ENCODE measurements around the gene GRM8. TPM values are rescaled to one million over a fixed set of nuclear protein-coding genes. Genes with fewer than 3 reads are reported as not detected.

Gene GRM8
- total RNA-seq, 1 experiment from 2014 or later: not detected

DNA sequence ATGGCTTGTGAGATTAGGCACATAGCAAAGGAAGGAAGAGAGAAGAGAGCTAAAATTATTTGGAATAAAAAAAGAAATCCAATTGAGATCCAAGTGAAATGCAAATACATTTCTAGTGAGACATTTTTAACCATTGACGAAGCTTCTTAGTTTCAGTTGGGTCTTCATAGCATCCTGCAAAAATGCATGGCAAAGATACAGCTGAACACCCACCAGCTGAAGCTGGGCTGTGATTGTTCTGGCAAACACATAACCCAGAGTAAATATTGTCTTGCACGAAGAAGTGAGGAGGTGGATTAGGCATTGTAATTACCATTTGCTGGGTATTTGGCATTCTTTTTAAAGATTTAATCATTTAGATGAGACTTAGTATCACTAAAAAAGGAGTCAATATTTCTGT is 409.4 kb downstream of the GRM8 start:
- no peak overlapping the region for H3K27ac ChIP-seq (ENCODE audit: low read length)

GRCh38 chr7:126842451-126842850 is 410.3 kb downstream of the GRM8 start:
- H4K20me1 ChIP-seq (ENCODE audit: low read length): no peaks in the 10 kb centered on the region
- CTCF ChIA-PET: no interaction called here
- no peaks in the 10 kb centered on the region for H3K9me2 ChIP-seq (replicated peaks; ENCODE audit: low read length)
- no peak overlapping the region for H3K27ac ChIP-seq (ENCODE audit: low read length)
- no peak overlapping the region for H2AFZ ChIP-seq (ENCODE audit: low read length)
- DNase-seq: no peak
- no peak overlapping the region for H3K4me2 ChIP-seq (ENCODE audit: low read length)
- H3K9me3 ChIP-seq (ENCODE audit: low read length): no peaks in the 10 kb centered on the region
- H3K36me3 ChIP-seq (ENCODE audit: low read depth, low read length): no peaks in the 10 kb centered on the region
- POLR2A ChIA-PET (ENCODE audit: unreplicated experiment): no interaction called here
- ATAC-seq: no peak
- H3K27me3 ChIP-seq (ENCODE audit: low read length): no peaks in the 10 kb centered on the region
- H3K4me3 ChIP-seq (ENCODE audit: low read length): no peak overlapping the region
- no TSS peak for BruUV-seq (replicated peaks)
- intact Hi-C loops (cut with micrococcal nuclease): no loop called here
- no peaks in the 10 kb centered on the region for H3F3A ChIP-seq (ENCODE audit: low read length, unreplicated experiment)
- H3K9ac ChIP-seq (ENCODE audit: low read length): no peak overlapping the region
- TF ChIP-seq EZH2phosphoT487 (IDR thresholded peaks at IDR 0.05; ENCODE audit: borderline replicate concordance, low read length): no peak
- TF ChIP-seq EZH2 (IDR thresholded peaks at IDR 0.05; ENCODE audit: low read length, unreplicated experiment): no peak
- no peak for TF ChIP-seq CTCF (conservative IDR thresholded peaks at IDR 0.05; ENCODE audit: low read depth, low read length)
- H3K4me1 ChIP-seq (ENCODE audit: insufficient read depth, low read length): no peaks in the 10 kb centered on the region
- H3K79me2 ChIP-seq (ENCODE audit: low read length): no peaks in the 10 kb centered on the region

More for the DNA sequence above, 409.4 kb downstream of the GRM8 start:
- no TSS peak for BruUV-seq (replicated peaks)
- Histone ChIP-seq H3F3A (ENCODE audit: low read length, unreplicated experiment) (no peaks in the 10 kb centered on the region), H3K4me1 (ENCODE audit: insufficient read depth, low read length) (no peaks in the 10 kb centered on the region), H3K27me3 (ENCODE audit: low read length) (no peaks in the 10 kb centered on the region), H3K79me2 (ENCODE audit: low read length) (no peaks in the 10 kb centered on the region), H3K9ac (ENCODE audit: low read length) (no peak overlapping the region), H3K9me2 (replicated peaks; ENCODE audit: low read length) (no peaks in the 10 kb centered on the region), H3K36me3 (ENCODE audit: low read depth, low read length) (no peaks in the 10 kb centered on the region), H4K20me1 (ENCODE audit: low read length) (no peaks in the 10 kb centered on the region), H2AFZ (ENCODE audit: low read length) (no peak overlapping the region), H3K4me2 (ENCODE audit: low read length) (no peak overlapping the region), H3K4me3 (ENCODE audit: low read length) (no peak overlapping the region), H3K9me3 (ENCODE audit: low read length) (no peaks in the 10 kb centered on the region)
- ChIA-PET POLR2A (ENCODE audit: unreplicated experiment) (no interaction called here), CTCF (no interaction called here)
- DNase-seq (no peak), ATAC-seq (no peak)
- intact Hi-C loops (cut with micrococcal nuclease): no loop called here
- no peak for TF ChIP-seq EZH2 (IDR thresholded peaks at IDR 0.05; ENCODE audit: low read length, unreplicated experiment)
- TF ChIP-seq CTCF (conservative IDR thresholded peaks at IDR 0.05; ENCODE audit: low read depth, low read length): no peak
- TF ChIP-seq EZH2phosphoT487 (IDR thresholded peaks at IDR 0.05; ENCODE audit: borderline replicate concordance, low read length): no peak

GRCh38 chr7:126840869-126841268 is 411.9 kb downstream of the GRM8 start:
- intact Hi-C loops (cut with micrococcal nuclease): no loop called here
- Histone ChIP-seq H3K27me3 (ENCODE audit: low read length) (no peaks in the 10 kb centered on the region), H3K27ac (ENCODE audit: low read length) (no peak overlapping the region), H3K4me2 (ENCODE audit: low read length) (no peak overlapping the region), H4K20me1 (ENCODE audit: low read length) (no peaks in the 10 kb centered on the region), H3K79me2 (ENCODE audit: low read length) (no peaks in the 10 kb centered on the region), H3F3A (ENCODE audit: low read length, unreplicated experiment) (no peaks in the 10 kb centered on the region), H3K4me3 (ENCODE audit: low read length) (no peak overlapping the region), H3K9me3 (ENCODE audit: low read length) (no peaks in the 10 kb centered on the region), H3K36me3 (ENCODE audit: low read depth, low read length) (no peaks in the 10 kb centered on the region), H3K9me2 (replicated peaks; ENCODE audit: low read length) (no peaks in the 10 kb centered on the region), H3K4me1 (ENCODE audit: insufficient read depth, low read length) (no peaks in the 10 kb centered on the region), H2AFZ (ENCODE audit: low read length) (no peak overlapping the region), H3K9ac (ENCODE audit: low read length) (no peak overlapping the region)
- no TSS peak for BruUV-seq (replicated peaks)
- TF ChIP-seq EZH2 (IDR thresholded peaks at IDR 0.05; ENCODE audit: low read length, unreplicated experiment) (no peak), CTCF (conservative IDR thresholded peaks at IDR 0.05; ENCODE audit: low read depth, low read length) (no peak), EZH2phosphoT487 (IDR thresholded peaks at IDR 0.05; ENCODE audit: borderline replicate concordance, low read length) (no peak)
- ChIA-PET CTCF (no interaction called here), POLR2A (ENCODE audit: unreplicated experiment) (no interaction called here)
- DNase-seq (no peak), ATAC-seq (no peak)

All from PC-3 (cell line).